H1 (cell line): ENCODE data around the gene SPOCK1. TPM values are rescaled to one million over a fixed set of nuclear protein-coding genes. Genes with fewer than 3 reads are reported as not detected.

Experiments
- CTCF ChIA-PET: fragments of 300-600 bp; sonication (Branson Sonifier 250); formaldehyde crosslinking; loops from one replicate; lab custom pipeline; 2021; ENCODE audit not compliant: partially characterized antibody; lab: Charles Lee
- POLR2A ChIA-PET: fragments of 300-600 bp; sonication (Branson Sonifier 250); formaldehyde crosslinking; loops from one replicate; lab custom pipeline; 2021; ENCODE audit warnings: inconsistent platforms; ENCODE audit not compliant: partially characterized antibody; lab: Charles Lee
- DNase-seq, 2 experiments: peaks; one replicate each; pipeline versions ENCODE4 v3.0.0 to v3.0.0-alpha.2; 2010 to 2022; ENCODE audit warnings: low spot score in 2 of 2, low read depth in 1 of 2, mixed read lengths in 1 of 2
- FAIRE-seq: peaks from 2 replicates; lab custom pipeline; 2011; peaks lifted over from hg19 to GRCh38; lab: Jason Lieb, UNC
- H2AFZ ChIP-seq: 2 replicates; pipeline ENCODE4 v1.8.1; 2012; ENCODE audit warnings: low read length, inconsistent platforms
- H2AK5ac ChIP-seq: 2 replicates; pipeline ENCODE4 v1.6.1; 2013; ENCODE audit warnings: low read depth, low read length
- H2BK120ac ChIP-seq: replicated peaks from 2 replicates; pipeline ENCODE3; 2013; ENCODE audit warnings: low read depth, low read length, inconsistent platforms
- H2BK12ac ChIP-seq: 2 replicates; pipeline ENCODE4 v1.6.1; 2013; ENCODE audit warnings: low read depth, low read length
- H2BK15ac ChIP-seq: 2 replicates; pipeline ENCODE4 v1.6.1; 2013; ENCODE audit warnings: low read length
- H2BK20ac ChIP-seq: 2 replicates; pipeline ENCODE4 v1.6.1; 2013; ENCODE audit warnings: low read length
- H2BK5ac ChIP-seq: 2 replicates; pipeline ENCODE4 v1.6.1; 2013; ENCODE audit warnings: low read depth, low read length
- H3K14ac ChIP-seq: 2 replicates; pipeline ENCODE4 v1.6.1; 2013; ENCODE audit warnings: inconsistent platforms; ENCODE audit not compliant: insufficient read length
- H3K18ac ChIP-seq: 2 replicates; pipeline ENCODE4 v1.6.1; 2013; ENCODE audit warnings: low read length; ENCODE audit errors: extremely low read depth
- H3K23ac ChIP-seq: 2 replicates; pipeline ENCODE4 v1.6.1; 2013; ENCODE audit warnings: inconsistent platforms; ENCODE audit not compliant: insufficient read length
- H3K23me2 ChIP-seq: 2 replicates; pipeline ENCODE4 v1.6.1; 2013; ENCODE audit warnings: low read depth, low read length
- H3K27ac ChIP-seq: 2 replicates; pipeline ENCODE4 v1.6.1; 2011; ENCODE audit warnings: low read depth, low read length, inconsistent platforms
- H3K27me3 ChIP-seq, 4 experiments: replicated peaks in 1 of 4; 1 replicate in 1 of 4; 2 replicates in 3 of 4; pipeline versions ENCODE4 v1.6.1 to v1.8.1; 2011 to 2013; ENCODE audit warnings: low read length in 3 of 4, mild to moderate bottlenecking in 3 of 4, inconsistent platforms in 2 of 4, mixed read lengths in 2 of 4, moderate library complexity in 1 of 4; ENCODE audit not compliant: control insufficient read depth in 3 of 4, insufficient read depth in 3 of 4; ENCODE audit errors: extremely low read depth in 1 of 4
- H3K36me3 ChIP-seq, 4 experiments: 2 replicates each; pipeline versions ENCODE4 v1.6.1 to v1.8.1; 2011 to 2013; ENCODE audit warnings: mild to moderate bottlenecking in 4 of 4, low read length in 3 of 4, moderate library complexity in 2 of 4, control low read depth in 1 of 4, inconsistent platforms in 1 of 4; ENCODE audit not compliant: insufficient read depth in 4 of 4, control insufficient read depth in 2 of 4
- H3K4ac ChIP-seq: replicated peaks from 2 replicates; pipeline ENCODE3; 2013; ENCODE audit warnings: low read length, low read depth, mixed read lengths, inconsistent platforms; ENCODE audit not compliant: insufficient read length
- H3K4me1 ChIP-seq, 4 experiments: replicated peaks in 1 of 4; 1 replicate in 1 of 4; 2 replicates in 3 of 4; pipeline versions ENCODE4 v1.6.1 to v1.8.1; 2011 to 2013; ENCODE audit warnings: low read length in 3 of 4, inconsistent platforms in 2 of 4, mixed read lengths in 1 of 4; ENCODE audit not compliant: insufficient read depth in 4 of 4, control insufficient read depth in 3 of 4
- H3K4me2 ChIP-seq, 2 experiments: 2 replicates each; pipeline versions ENCODE4 v1.6.1 to v1.8.1; 2011 to 2013; ENCODE audit warnings: low read depth in 2 of 2, low read length in 2 of 2, control low read depth in 1 of 2, inconsistent platforms in 1 of 2, mild to moderate bottlenecking in 1 of 2; ENCODE audit not compliant: insufficient read depth in 1 of 2
- H3K4me3 ChIP-seq, 4 experiments: fragments of 200-600, 300-600 bp in 1 of 4; sonication (generic), shearing (Covaris generic), sonication (Bioruptor Twin) in 1 of 4; 2 replicates each; pipeline versions ENCODE4 v1.5.1 to v1.8.1; 2011 to 2016; ENCODE audit warnings: low read length in 4 of 4, low read depth in 3 of 4, control low read depth in 2 of 4, inconsistent platforms in 2 of 4, mild to moderate bottlenecking in 2 of 4, mixed read lengths in 1 of 4, moderate library complexity in 1 of 4; ENCODE audit not compliant: insufficient read depth in 2 of 4; ENCODE audit errors: extremely low read depth in 1 of 4
- H3K56ac ChIP-seq: replicated peaks from 2 replicates; pipeline ENCODE3; 2013; ENCODE audit warnings: low read depth, mild to moderate bottlenecking, mixed read lengths, low read length, inconsistent platforms; ENCODE audit not compliant: insufficient read length
- H3K79me1 ChIP-seq: 2 replicates; pipeline ENCODE4 v1.6.1; 2013; ENCODE audit warnings: low read depth, low read length, control low read depth
- H3K79me2 ChIP-seq, 2 experiments: 2 replicates each; pipeline versions ENCODE4 v1.6.1 to v1.8.1; 2012 to 2013; ENCODE audit warnings: low read length in 2 of 2, mild to moderate bottlenecking in 2 of 2, inconsistent platforms in 1 of 2; ENCODE audit not compliant: insufficient read depth in 2 of 2, control insufficient read depth in 1 of 2
- H3K9ac ChIP-seq, 4 experiments: replicated peaks in 1 of 4; 1 replicate in 1 of 4; 2 replicates in 3 of 4; pipeline versions ENCODE4 v1.6.1 to v1.8.1; 2011 to 2013; ENCODE audit warnings: low read depth in 3 of 4, low read length in 3 of 4, control low read depth in 2 of 4, mild to moderate bottlenecking in 2 of 4, moderate library complexity in 2 of 4, inconsistent platforms in 1 of 4; ENCODE audit errors: extremely low read depth in 1 of 4
- H3K9me3 ChIP-seq, 2 experiments: 2 replicates each; pipeline versions ENCODE4 v1.6.1 to v1.8.1; 2012 to 2013; ENCODE audit warnings: mild to moderate bottlenecking in 2 of 2, moderate library complexity in 2 of 2, control low read depth in 1 of 2, inconsistent platforms in 1 of 2, low read depth in 1 of 2, low read length in 1 of 2, mixed read lengths in 1 of 2; ENCODE audit not compliant: insufficient read depth in 2 of 2
- H4K20me1 ChIP-seq, 2 experiments: replicated peaks in 1 of 2; 2 replicates each; pipeline versions ENCODE3 to v1.8.1; 2011 to 2013; ENCODE audit warnings: inconsistent platforms in 2 of 2, low read length in 2 of 2, mild to moderate bottlenecking in 1 of 2; ENCODE audit not compliant: insufficient read depth in 2 of 2, control insufficient read depth in 1 of 2
- H4K5ac ChIP-seq: 2 replicates; pipeline ENCODE4 v1.6.1; 2013; ENCODE audit warnings: low read length, low read depth, mixed read lengths, inconsistent platforms; ENCODE audit not compliant: insufficient read length
- H4K8ac ChIP-seq: 2 replicates; pipeline ENCODE4 v1.8.0; 2013; ENCODE audit warnings: mild to moderate bottlenecking, moderate library complexity, low read length, inconsistent platforms; ENCODE audit not compliant: insufficient read depth; ENCODE audit errors: extremely low read depth
- H4K91ac ChIP-seq: replicated peaks from 2 replicates; pipeline ENCODE3; 2013; ENCODE audit warnings: low read length, mixed read lengths, inconsistent platforms; ENCODE audit not compliant: insufficient read length
- BCL11A ChIP-seq, 2 experiments: IDR thresholded peaks; one replicate each; pipeline ENCODE4 v1.6.1; 2011; ENCODE audit warnings: low read depth in 2 of 2, low read length in 2 of 2, mild to moderate bottlenecking in 2 of 2
- CBX8 ChIP-seq: fragments of 300-800, 300-1000 bp; sonication (generic); IDR thresholded peaks from 2 replicates; pipeline ENCODE4 v1.7.1; 2016; ENCODE audit warnings: low read depth, low read length, borderline replicate concordance
- CHD2 ChIP-seq: IDR thresholded peaks from 2 replicates; pipeline ENCODE4 v1.6.1; 2012; ENCODE audit warnings: low read length, improper control_type of control experiment
- EP300 ChIP-seq, 2 experiments: IDR thresholded peaks; 1 replicate in 1 of 2; 2 replicates in 1 of 2; pipeline ENCODE4 v1.6.1; 2011 to 2012; ENCODE audit warnings: low read depth in 2 of 2, low read length in 2 of 2, mild to moderate bottlenecking in 2 of 2, borderline replicate concordance in 1 of 2, inconsistent platforms in 1 of 2, moderate library complexity in 1 of 2
- GTF2F1 ChIP-seq: IDR thresholded peaks from 2 replicates; pipeline ENCODE4 v1.6.1; 2012; ENCODE audit warnings: low read depth, low read length, improper control_type of control experiment, borderline replicate concordance
- RFX5 ChIP-seq: IDR thresholded peaks from 2 replicates; pipeline ENCODE4 v1.6.1; 2011; ENCODE audit warnings: low read depth, low read length, improper control_type of control experiment, borderline replicate concordance
- SP1 ChIP-seq: IDR thresholded peaks from 2 replicates; pipeline ENCODE4 v1.6.1; 2011; ENCODE audit warnings: low read depth, low read length
- YY1 ChIP-seq: IDR thresholded peaks from 2 replicates; pipeline ENCODE4 v1.6.1; 2011; ENCODE audit warnings: low read depth, mild to moderate bottlenecking, low read length
- WGBS, 2 experiments: shearing (Covaris generic) in 1 of 2; methylation state at CpG; one replicate each; pipeline versions ENCODE4 v1.1.6 to v1.1.7; 2013 to 2015; ENCODE audit warnings: low lambda C conversion rate in 2 of 2, mixed read lengths in 2 of 2, inconsistent platforms in 1 of 2, low coverage in 1 of 2, missing lambda C conversion rate in 1 of 2; ENCODE audit not compliant: insufficient replicate concordance in 2 of 2, insufficient coverage in 1 of 2, insufficient read length in 1 of 2; ENCODE audit errors: extremely low coverage in 1 of 2, missing lambda C conversion rate in 1 of 2; 5-methylcytosine and 5-hydroxymethylcytosine counted together
- polyA plus RNA-seq, 7 experiments: library from polyadenylated mRNA; depleted of rRNA in 3 of 7; stranded (reverse) in 5 of 7; unstranded in 2 of 7; fragments of >200 nt in 5 of 7; fragments of 200-250 nt in 2 of 7; gene quantifications; 1 replicate in 5 of 7; 2 replicates in 1 of 7; 4 replicates in 1 of 7; pipeline versions ENCODE4 v1.2.1 to v1.2.3, GENCODE V29; 2011 to 2013; ENCODE audit warnings: missing spikeins in 2 of 7, mixed read lengths in 2 of 7
- total RNA-seq: library from RNA; stranded (reverse); fragmentation: NEBNext Ultra II Directional; extraction: Animal tissue kit (Norgen Biotek cat#: 25700); gene quantifications from 2 replicates; pipeline ENCODE4 v1.2.1, GENCODE V29; 2021

SPOCK1 gene
- total and polyA plus RNA-seq, 2 of the 8 experiments (the other 6 are each of a cell fraction or from before 2014, with no cell fraction given): 6.9 to 18.1 TPM

- Histone ChIP-seq H4K20me1 (no peaks in the 10 kb centered on the region), H4K91ac (no peak overlapping the region), H3K79me1 (no peaks in the 10 kb centered on the region), H3K9ac (no peak overlapping the region), H3K27ac (no peak overlapping the region), H2AK5ac (no peak overlapping the region), H3K23ac (no peak overlapping the region), H3K27me3 (no peaks in the 10 kb centered on the region), H2BK12ac (no peak overlapping the region), H3K4me1 (no peaks in the 10 kb centered on the region), H2AFZ (no peak overlapping the region), H3K36me3 (no peaks in the 10 kb centered on the region), H2BK5ac (no peak overlapping the region), H3K14ac (no peak overlapping the region), H2BK15ac (no peak overlapping the region), H3K4me3 (no peak overlapping the region), H3K4me2 (no peak overlapping the region), H3K56ac (no peak overlapping the region), H4K8ac (no peak overlapping the region), H4K5ac (no peak overlapping the region), H3K79me2 (no peaks in the 10 kb centered on the region), H3K18ac (no peak overlapping the region), H3K23me2 (no peaks in the 10 kb centered on the region), H3K4ac (no peak overlapping the region), H2BK120ac (no peak overlapping the region), H3K9me3 (no peaks in the 10 kb centered on the region), H2BK20ac (no peak overlapping the region)
- POLR2A ChIA-PET: interaction anchor here (0.7 kb wide), 1 partner anchor 13 kb away, joined by 3 read pairs; no protein-coding TSS in a partner anchor
- FAIRE-seq (no peak), DNase-seq (no peak)
- CTCF ChIA-PET: interaction anchor here (1.2 to 2.2 kb wide), 3 partner anchors 11 to 27 kb away, joined by 3 to 14 read pairs (median 3); no protein-coding TSS in a partner anchor
- TF ChIP-seq BCL11A (IDR thresholded peaks at IDR 0.05; ENCODE audit: low read depth in 2 of 2, low read length in 2 of 2) (no peak), YY1 (no peak), CHD2 (no peak), CBX8 (no peak), SP1 (no peak), EP300 (IDR thresholded peaks at IDR 0.05; ENCODE audit: borderline replicate concordance in 1 of 2, low read depth in 2 of 2, low read length in 2 of 2) (no peak), RFX5 (no peak), GTF2F1 (no peak)
- 91% methylated on average over 4 of the region's 4 CpGs; no CpG with 5 or more reads in 1 of the 2 experiments for WGBS, 2 experiments
These were observed 143.4 kb downstream of the SPOCK1 start for GRCh38 chr5:137355708-137356107.
